GM23338 (cell line): ENCODE measurements around the gene TOM1L2. TPM values are rescaled to one million over a fixed set of nuclear protein-coding genes. Genes with fewer than 3 reads are reported as not detected.

Source experiments
- ATAC-seq: fragments of 200-7000 bp; cut with Tn5 transposase; 3 replicates; pipeline ENCODE4 v1.9.1; 2020
- DNase-seq: peaks from one replicate; pipeline ENCODE4 v3.0.0-alpha.2; 2015; ENCODE audit warnings: low spot score
- H2AFZ ChIP-seq: fragments of 200-600 bp; sonication (generic); 2 replicates; pipeline ENCODE4 v1.8.0; 2016; ENCODE audit warnings: antibody characterized with exemption, mild to moderate bottlenecking, moderate library complexity
- H3F3A ChIP-seq: fragments of 200-600 bp; sonication (generic); replicated peaks from 2 replicates; pipeline ENCODE4 v1.8.0; 2017; ENCODE audit warnings: antibody characterized with exemption, mixed run types, low read depth
- H3K27ac ChIP-seq: fragments of 200-600 bp; sonication (generic); 2 replicates; pipeline ENCODE4 v1.6.1; 2016; ENCODE audit warnings: low read depth
- H3K27me3 ChIP-seq: fragments of 200-600 bp; sonication (generic); 2 replicates; pipeline ENCODE4 v1.8.0; 2016; ENCODE audit warnings: mild to moderate bottlenecking, mixed run types, moderate library complexity; ENCODE audit not compliant: insufficient read depth
- H3K36me3 ChIP-seq: fragments of 200-600 bp; sonication (generic); 2 replicates; pipeline ENCODE4 v1.8.0; 2016; ENCODE audit warnings: mild to moderate bottlenecking; ENCODE audit not compliant: insufficient read depth
- H3K4me1 ChIP-seq: fragments of 200-600 bp; sonication (generic); 2 replicates; pipeline ENCODE4 v1.8.0; 2016; ENCODE audit warnings: mild to moderate bottlenecking, moderate library complexity; ENCODE audit not compliant: insufficient read depth
- H3K4me2 ChIP-seq: fragments of 200-600 bp; sonication (generic); 2 replicates; pipeline ENCODE4 v1.7.1; 2017; ENCODE audit warnings: mixed run types
- H3K4me3 ChIP-seq: fragments of 200-600 bp; sonication (generic); 2 replicates; pipeline ENCODE4 v1.6.1; 2016; ENCODE audit warnings: mixed run types
- H3K79me2 ChIP-seq: fragments of 200-600 bp; sonication (generic); replicated peaks from 2 replicates; pipeline ENCODE4 v1.8.0; 2017; ENCODE audit warnings: mild to moderate bottlenecking; ENCODE audit not compliant: insufficient read depth
- H3K9me2 ChIP-seq: fragments of 200-600 bp; sonication (generic); 2 replicates; pipeline ENCODE4 v1.8.0; 2017; ENCODE audit not compliant: insufficient read depth
- H4K20me1 ChIP-seq: fragments of 200-600 bp; sonication (generic); replicated peaks from 2 replicates; pipeline ENCODE4 v1.8.0; 2017; ENCODE audit warnings: mild to moderate bottlenecking; ENCODE audit not compliant: insufficient read depth
- H3K27ac Mint-ChIP-seq: 2 replicates; pipeline ENCODE4 v1.8.0; 2020; ENCODE audit warnings: inconsistent platforms, mild to moderate bottlenecking, moderate library complexity, mixed read lengths
- H3K27me3 Mint-ChIP-seq: 3 replicates; pipeline ENCODE4 v1.8.0; 2022; ENCODE audit warnings: low read depth, mild to moderate bottlenecking, moderate library complexity, mixed read lengths, inconsistent platforms; ENCODE audit not compliant: insufficient read depth, poor library complexity
- H3K36me3 Mint-ChIP-seq: 3 replicates; pipeline ENCODE4 v1.8.0; 2021; ENCODE audit warnings: low read depth, mild to moderate bottlenecking, inconsistent platforms, moderate library complexity, mixed read lengths
- H3K4me1 Mint-ChIP-seq: 3 replicates; pipeline ENCODE4 v1.8.0; 2020; ENCODE audit warnings: mild to moderate bottlenecking, inconsistent platforms, mixed read lengths
- H3K4me3 Mint-ChIP-seq: 3 replicates; pipeline ENCODE4 v1.8.0; 2021; ENCODE audit warnings: moderate library complexity, mild to moderate bottlenecking, inconsistent platforms, mixed read lengths
- H3K9me3 Mint-ChIP-seq: 3 replicates; pipeline ENCODE4 v1.8.0; 2020; ENCODE audit warnings: moderate library complexity, mild to moderate bottlenecking, inconsistent platforms, mixed read lengths
- CTCF ChIP-seq, 2 experiments: fragments of 200-600 bp in 1 of 2; sonication (generic) in 1 of 2; conservative IDR thresholded peaks; 2 replicates each; pipeline versions ENCODE4 v1.5.1 to v1.6.1; 2016 to 2017; ENCODE audit warnings: antibody characterized with exemption in 2 of 2, low read depth in 2 of 2, mild to moderate bottlenecking in 2 of 2, moderate library complexity in 1 of 2
- ETS1 ChIP-seq: IDR thresholded peaks from 2 replicates; pipeline ENCODE4 v1.6.1; 2016; ENCODE audit warnings: antibody characterized with exemption
- EZH2 ChIP-seq: fragments of 200-600 bp; sonication (generic); IDR thresholded peaks from one replicate; pipeline ENCODE4 v1.8.0; 2017; ENCODE audit warnings: antibody characterized with exemption, mild to moderate bottlenecking, low read depth; ENCODE audit not compliant: unreplicated experiment
- EZH2phosphoT487 ChIP-seq: fragments of 200-600 bp; sonication (generic); IDR thresholded peaks from one replicate; pipeline ENCODE4 v1.8.1; 2018; ENCODE audit warnings: antibody characterized with exemption; ENCODE audit not compliant: unreplicated experiment
- JUNB ChIP-seq: IDR thresholded peaks from one replicate; pipeline ENCODE4 v1.6.1; 2016; ENCODE audit warnings: antibody characterized with exemption; ENCODE audit not compliant: unreplicated experiment
- NANOG ChIP-seq: IDR thresholded peaks from 2 replicates; pipeline ENCODE4 v1.6.1; 2016; ENCODE audit warnings: antibody characterized with exemption, borderline replicate concordance
- REST ChIP-seq: IDR thresholded peaks from one replicate; pipeline ENCODE4 v1.6.1; 2018; ENCODE audit warnings: antibody characterized with exemption; ENCODE audit not compliant: unreplicated experiment
- STAT1 ChIP-seq: IDR thresholded peaks from one replicate; pipeline ENCODE4 v1.6.1; 2016; ENCODE audit warnings: antibody characterized with exemption; ENCODE audit not compliant: unreplicated experiment
- ZNF114 ChIP-seq: fragments of 250-450 bp; sonication (Bioruptor Pico); IDR thresholded peaks from 2 replicates; pipeline ENCODE4 v1.5.0; 2020; ENCODE audit warnings: mild to moderate bottlenecking, moderate library complexity
- ZNF331 ChIP-seq: fragments of 250-450 bp; sonication (Bioruptor Pico); IDR thresholded peaks from 2 replicates; pipeline ENCODE4 v1.5.0; 2020; ENCODE audit warnings: low read depth, mild to moderate bottlenecking, moderate library complexity
- ZNF462 ChIP-seq: fragments of 250-450 bp; sonication (Bioruptor Pico); IDR thresholded peaks from 2 replicates; pipeline ENCODE4 v1.5.0; 2020; ENCODE audit warnings: mild to moderate bottlenecking, moderate library complexity
- polyA plus RNA-seq: library from polyadenylated mRNA; unstranded; fragments of >200 nt; fragmentation: Nextera tagmentation; extraction: Ambion mirVana; gene quantifications from 2 replicates; pipeline ENCODE4 v1.2.1, GENCODE V29; 2016
- total RNA-seq: library from RNA; depleted of rRNA; stranded (reverse); fragments of >200 nt; shearing (Covaris generic); gene quantifications from 2 replicates; pipeline ENCODE4 v1.2.3, GENCODE V29; 2014

The TOM1L2 gene
- total and polyA plus RNA-seq, 2 experiments from 2014 or later: 3.3 TPM

- TF ChIP-seq CTCF (conservative IDR thresholded peaks at IDR 0.05; ENCODE audit: low read depth in 2 of 2) (no peak), ETS1 (no peak)
These were observed 16.9 kb upstream of the TOM1L2 start (continued) for GRCh38 chr17:17989081-17989480.

- Mint-ChIP-seq H3K9me3 (no peaks in the 10 kb centered on the region), H3K4me1 (no peaks in the 10 kb centered on the region; the same call in 2 of the 3 replicates), H3K27me3 (peaks cover 2% of the 10 kb centered on the region), H3K36me3 (no peaks in the 10 kb centered on the region), H3K4me3 (no peak overlapping the region), H3K27ac (no peak overlapping the region)
- H2AFZ ChIP-seq: no peak overlapping the region
- H3K27me3 ChIP-seq: no peaks in the 10 kb centered on the region
- H3K4me2 ChIP-seq: no peak overlapping the region
- DNase-seq (no peak), ATAC-seq (no peak)
- H4K20me1 ChIP-seq: no peaks in the 10 kb centered on the region
- no peaks in the 10 kb centered on the region for H3K79me2 ChIP-seq
- H3K4me1 ChIP-seq: no peaks in the 10 kb centered on the region
- no peak overlapping the region for H3K4me3 ChIP-seq
- H3K9me2 ChIP-seq: no peaks in the 10 kb centered on the region
- H3K27ac ChIP-seq: no peak overlapping the region
- H3F3A ChIP-seq: no peaks in the 10 kb centered on the region
- H3K36me3 ChIP-seq: no peaks in the 10 kb centered on the region
- TF ChIP-seq NANOG (no peak), EZH2phosphoT487 (no peak), STAT1 (no peak), JUNB (no peak), ZNF331 (CRISPR knock-in tag) (no peak), ETS1 (no peak), EZH2 (no peak), ZNF114 (CRISPR knock-in tag) (no peak), ZNF462 (CRISPR knock-in tag) (no peak), REST (no peak)
These were observed 16.3 kb upstream of the TOM1L2 start for GRCh38 chr17:17988427-17988945.
